Fibroblast of lung (primary cell): ENCODE data around the gene LRRC57.

ENCODE experiments used
- EZH2 ChIP-seq: IDR thresholded peaks from 2 replicates; pipeline ENCODE4 v1.5.1; 2012; ENCODE audit warnings: low read length, control low read depth, mild to moderate bottlenecking; ENCODE audit errors: missing control alignments
- TF ChIP-seq, protein P1 (sequence below), 2 donors: IDR thresholded peaks in 1 of 2; conservative IDR thresholded peaks in 1 of 2; 1 replicate in 1 of 2; 2 replicates in 1 of 2; pipeline ENCODE4 v1.5.1; 2011 to 2012; ENCODE audit warnings: low read length in 2 of 2, control low read depth in 1 of 2, inconsistent platforms in 1 of 2, low read depth in 1 of 2, mild to moderate bottlenecking in 1 of 2

DNA sequence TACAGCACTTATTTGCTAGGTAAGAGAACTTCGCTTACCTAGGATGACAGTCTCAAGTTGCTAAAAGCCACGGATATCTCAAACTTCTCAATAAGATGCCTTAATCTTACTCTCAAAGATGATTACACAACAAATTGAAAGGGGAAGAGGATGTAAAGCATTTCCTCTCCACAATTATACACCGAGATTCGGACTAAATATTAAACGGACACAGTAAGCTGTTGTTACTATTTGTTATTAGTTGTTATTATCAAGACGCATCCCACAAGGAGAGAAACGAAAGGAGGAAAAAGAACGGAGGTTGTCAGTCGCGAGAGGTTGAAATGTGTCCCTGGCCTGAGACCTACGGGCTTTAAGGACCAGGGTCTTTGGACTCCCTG is 58.3 kb downstream of the LRRC57 start:
- TF ChIP-seq, protein P1, sequence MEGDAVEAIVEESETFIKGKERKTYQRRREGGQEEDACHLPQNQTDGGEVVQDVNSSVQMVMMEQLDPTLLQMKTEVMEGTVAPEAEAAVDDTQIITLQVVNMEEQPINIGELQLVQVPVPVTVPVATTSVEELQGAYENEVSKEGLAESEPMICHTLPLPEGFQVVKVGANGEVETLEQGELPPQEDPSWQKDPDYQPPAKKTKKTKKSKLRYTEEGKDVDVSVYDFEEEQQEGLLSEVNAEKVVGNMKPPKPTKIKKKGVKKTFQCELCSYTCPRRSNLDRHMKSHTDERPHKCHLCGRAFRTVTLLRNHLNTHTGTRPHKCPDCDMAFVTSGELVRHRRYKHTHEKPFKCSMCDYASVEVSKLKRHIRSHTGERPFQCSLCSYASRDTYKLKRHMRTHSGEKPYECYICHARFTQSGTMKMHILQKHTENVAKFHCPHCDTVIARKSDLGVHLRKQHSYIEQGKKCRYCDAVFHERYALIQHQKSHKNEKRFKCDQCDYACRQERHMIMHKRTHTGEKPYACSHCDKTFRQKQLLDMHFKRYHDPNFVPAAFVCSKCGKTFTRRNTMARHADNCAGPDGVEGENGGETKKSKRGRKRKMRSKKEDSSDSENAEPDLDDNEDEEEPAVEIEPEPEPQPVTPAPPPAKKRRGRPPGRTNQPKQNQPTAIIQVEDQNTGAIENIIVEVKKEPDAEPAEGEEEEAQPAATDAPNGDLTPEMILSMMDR (conservative IDR thresholded peaks at IDR 0.05 in 1 of 2, IDR thresholded peaks at IDR 0.05 in 1 of 2; ENCODE audit: low read depth in 1 of 2, low read length in 2 of 2): no peak
- TF ChIP-seq EZH2: no peak
